Adipocyte (in vitro differentiated cells): Measurements from ENCODE around the gene SORCS2.

ENCODE experiments used
- DNase-seq: peaks from one replicate; pipeline ENCODE4 v3.0.0-alpha.2; 2015; ENCODE audit warnings: low read depth
- H3K27me3 ChIP-seq: replicated peaks from 2 replicates; pipeline ENCODE4 v1.7.0; 2013; ENCODE audit warnings: mild to moderate bottlenecking, low read length, moderate library complexity; ENCODE audit not compliant: control insufficient read depth, insufficient read depth
- H3K36me3 ChIP-seq: 2 replicates; pipeline ENCODE4 v1.7.0; 2013; ENCODE audit warnings: low read length, mild to moderate bottlenecking, moderate library complexity; ENCODE audit not compliant: control insufficient read depth, insufficient read depth, severe bottlenecking
- H3K4me1 ChIP-seq: 2 replicates; pipeline ENCODE4 v1.7.0; 2013; ENCODE audit warnings: mild to moderate bottlenecking, low read length, moderate library complexity; ENCODE audit not compliant: control insufficient read depth, insufficient read depth
- H3K4me3 ChIP-seq: 2 replicates; pipeline ENCODE4 v1.7.0; 2013; ENCODE audit warnings: mild to moderate bottlenecking, low read length, moderate library complexity
- H3K9ac ChIP-seq: 2 replicates; pipeline ENCODE4 v1.7.0; 2013; ENCODE audit warnings: mild to moderate bottlenecking, low read length, moderate library complexity
- H3K9me3 ChIP-seq: 2 replicates; pipeline ENCODE4 v1.7.0; 2013; ENCODE audit warnings: mild to moderate bottlenecking, low read length, moderate library complexity; ENCODE audit not compliant: control insufficient read depth

The SORCS2 gene

GRCh38 chr4:7686070-7686870 lies 493.9 kb downstream of the SORCS2 start:
- Histone ChIP-seq H3K9me3 (peaks cover 31% of the 10 kb centered on the region), H3K4me1 (no peaks in the 10 kb centered on the region), H3K27me3 (peaks cover 15% of the 10 kb centered on the region), H3K4me3 (no peak overlapping the region), H3K36me3 (no peaks in the 10 kb centered on the region), H3K9ac (no peak overlapping the region)
- no peak for DNase-seq

DNA sequence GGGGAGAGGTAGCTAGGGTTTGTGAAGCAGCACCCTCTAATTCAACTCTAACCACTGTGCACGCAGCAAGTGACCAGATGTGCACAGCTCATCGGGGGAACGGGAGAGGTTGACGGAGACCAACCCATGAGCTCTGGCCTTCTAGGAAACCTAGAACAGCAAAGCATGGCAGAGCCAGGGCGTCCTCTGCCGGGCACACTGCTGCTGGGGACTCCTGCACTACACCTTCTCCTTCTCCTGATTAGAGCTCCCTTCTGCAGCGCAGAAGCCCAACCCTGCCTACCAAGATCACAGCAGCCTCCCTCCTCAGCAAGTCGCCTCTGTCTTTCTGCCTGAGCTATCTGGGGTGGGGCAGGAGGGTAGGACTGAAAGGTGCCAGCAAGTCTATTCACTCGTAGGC lies 494.7 kb downstream of the SORCS2 start:
- Histone ChIP-seq H3K27me3 (peaks cover 21% of the 10 kb centered on the region), H3K36me3 (no peaks in the 10 kb centered on the region), H3K9ac (no peak overlapping the region), H3K4me1 (no peaks in the 10 kb centered on the region), H3K9me3 (peaks cover 25% of the 10 kb centered on the region), H3K4me3 (no peak overlapping the region)
- DNase-seq, result no peak

- H3K9me3 ChIP-seq, result peaks cover 17% of the 10 kb centered on the region
- H3K27me3 ChIP-seq, result peaks cover 21% of the 10 kb centered on the region
- no peaks in the 10 kb centered on the region for H3K4me1 ChIP-seq
- no peak for DNase-seq
- H3K9ac ChIP-seq, result no peak overlapping the region
- no peaks in the 10 kb centered on the region for H3K36me3 ChIP-seq
- no peak overlapping the region for H3K4me3 ChIP-seq
Observed at GRCh38 chr4:7687796-7688195, 495.5 kb downstream of the SORCS2 start.

DNA sequence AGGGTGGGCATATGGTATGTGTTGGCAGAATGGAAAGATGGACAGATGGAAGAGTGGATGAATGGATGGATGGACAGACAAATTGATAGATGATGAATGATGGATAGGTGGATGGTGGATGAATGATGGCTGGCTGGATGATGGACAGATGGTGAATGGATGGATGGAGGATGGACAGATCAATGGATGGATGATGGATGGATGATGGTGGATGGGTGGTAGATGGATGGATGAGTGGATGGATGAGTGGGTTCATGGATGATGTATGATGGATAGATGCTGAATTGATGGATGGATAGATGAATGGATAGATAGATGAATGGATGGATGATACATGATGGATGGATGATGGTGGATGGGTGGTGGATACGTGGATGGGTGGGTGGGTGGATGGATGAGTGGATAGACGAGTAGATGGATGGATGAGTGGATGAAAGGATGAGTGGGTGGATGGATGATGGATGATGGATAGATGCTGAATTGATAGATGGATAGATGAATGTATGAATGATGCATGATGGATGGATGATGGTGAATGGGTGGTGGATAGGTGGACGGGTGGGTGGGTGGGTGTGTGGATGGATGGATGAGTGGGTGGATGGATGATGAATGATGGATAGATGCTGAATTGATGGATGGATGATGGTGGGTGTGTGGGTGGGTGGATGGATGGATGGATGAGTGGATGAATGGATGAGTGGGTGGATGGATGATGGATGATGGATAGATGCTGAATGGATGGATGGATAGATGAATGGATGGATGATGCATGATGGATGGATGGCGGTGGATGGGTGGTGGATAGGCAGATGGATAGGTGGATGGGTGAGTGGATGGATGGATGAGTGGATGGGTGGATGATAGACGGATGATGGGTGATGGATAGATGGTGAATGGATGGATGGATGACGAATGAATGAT lies 497.7 kb downstream of the SORCS2 start:
- Histone ChIP-seq H3K4me3 (no peak overlapping the region), H3K27me3 (peaks cover 25% of the 10 kb centered on the region), H3K9ac (no peak overlapping the region), H3K9me3 (no peaks in the 10 kb centered on the region), H3K4me1 (no peaks in the 10 kb centered on the region), H3K36me3 (no peaks in the 10 kb centered on the region)
- DNase-seq, result no peak

- Histone ChIP-seq H3K4me3 (no peak overlapping the region), H3K9me3 (no peaks in the 10 kb centered on the region), H3K4me1 (no peaks in the 10 kb centered on the region), H3K27me3 (peaks cover 25% of the 10 kb centered on the region), H3K36me3 (no peaks in the 10 kb centered on the region), H3K9ac (no peak overlapping the region)
- DNase-seq, result no peak
Observed at GRCh38 chr4:7691061-7691460, 498.7 kb downstream of the SORCS2 start.

DNA sequence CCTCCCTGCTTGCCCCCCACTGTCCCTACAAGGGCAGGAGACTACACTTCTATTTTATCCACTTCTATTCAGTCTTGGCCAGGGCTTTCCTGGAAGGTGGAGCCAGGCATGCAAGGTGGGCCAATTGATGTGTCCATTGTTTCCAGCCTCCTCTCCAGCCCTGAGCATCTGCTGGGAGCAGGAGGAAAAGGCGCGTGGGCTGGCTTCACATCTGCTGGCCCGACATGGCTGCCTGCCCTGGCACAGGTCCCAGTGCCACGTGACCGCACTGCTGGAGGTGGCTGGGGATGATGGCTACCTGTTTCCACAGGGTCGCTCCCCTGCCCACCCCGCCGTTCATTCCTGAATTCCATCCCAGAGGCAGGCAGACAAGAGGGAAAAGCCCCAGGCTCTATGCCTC lies 499.6 kb downstream of the SORCS2 start:
- no peaks in the 10 kb centered on the region for H3K36me3 ChIP-seq
- H3K4me3 ChIP-seq, result no peak overlapping the region
- H3K9ac ChIP-seq, result no peak overlapping the region
- H3K4me1 ChIP-seq, result no peaks in the 10 kb centered on the region
- peaks cover 27% of the 10 kb centered on the region for H3K27me3 ChIP-seq
- H3K9me3 ChIP-seq, result no peaks in the 10 kb centered on the region
- no peak for DNase-seq

DNA sequence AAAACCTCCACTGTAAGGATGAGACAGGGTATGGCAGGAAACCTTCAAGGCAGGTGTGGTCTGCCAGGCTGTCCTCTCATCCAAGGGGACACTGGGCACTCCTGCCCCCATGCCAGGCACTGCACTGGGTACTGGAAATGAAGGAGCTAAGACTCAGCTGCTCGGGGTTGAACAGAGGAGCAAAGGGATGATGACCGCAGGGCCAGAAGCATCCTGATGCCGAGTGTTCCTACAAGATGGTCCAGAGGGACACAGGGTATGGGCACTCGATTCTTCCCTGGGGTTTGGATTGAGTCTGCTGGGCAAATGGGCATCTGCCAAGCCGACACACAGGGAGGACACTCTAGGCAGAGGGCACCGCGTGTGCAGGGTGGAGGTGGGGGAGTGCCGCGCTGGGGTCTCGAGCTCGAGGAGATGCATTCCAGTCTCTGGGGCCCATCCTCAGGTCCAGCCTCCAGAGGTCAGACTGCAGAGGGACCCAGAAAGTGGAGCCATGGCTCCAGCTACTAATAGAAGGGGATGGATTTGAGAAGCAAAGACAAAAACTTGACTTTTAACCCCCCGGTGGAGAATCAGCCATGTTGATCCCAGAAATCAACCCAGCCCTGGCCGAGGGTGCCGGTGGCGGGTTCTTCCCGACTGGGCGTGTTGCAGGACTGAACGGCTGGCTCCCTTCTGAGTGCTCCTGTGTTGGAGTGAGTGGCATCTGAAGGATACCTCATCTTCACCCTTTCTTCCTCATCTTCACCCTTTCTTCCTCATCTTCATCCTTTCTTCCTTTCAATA lies 500.3 kb downstream of the SORCS2 start:
- Histone ChIP-seq H3K4me1 (no peaks in the 10 kb centered on the region), H3K9ac (no peak overlapping the region), H3K4me3 (no peak overlapping the region), H3K27me3 (peaks cover 31% of the 10 kb centered on the region), H3K36me3 (no peaks in the 10 kb centered on the region), H3K9me3 (no peaks in the 10 kb centered on the region)
- DNase-seq, result no peak

GRCh38 chr4:7693237-7693608 lies 500.9 kb downstream of the SORCS2 start:
- no peaks in the 10 kb centered on the region for H3K4me1 ChIP-seq
- H3K4me3 ChIP-seq, result no peak overlapping the region
- DNase-seq, result no peak
- no peak overlapping the region for H3K9ac ChIP-seq
- H3K9me3 ChIP-seq, result no peaks in the 10 kb centered on the region
- H3K27me3 ChIP-seq, result peaks cover 28% of the 10 kb centered on the region
- H3K36me3 ChIP-seq, result no peaks in the 10 kb centered on the region

DNA sequence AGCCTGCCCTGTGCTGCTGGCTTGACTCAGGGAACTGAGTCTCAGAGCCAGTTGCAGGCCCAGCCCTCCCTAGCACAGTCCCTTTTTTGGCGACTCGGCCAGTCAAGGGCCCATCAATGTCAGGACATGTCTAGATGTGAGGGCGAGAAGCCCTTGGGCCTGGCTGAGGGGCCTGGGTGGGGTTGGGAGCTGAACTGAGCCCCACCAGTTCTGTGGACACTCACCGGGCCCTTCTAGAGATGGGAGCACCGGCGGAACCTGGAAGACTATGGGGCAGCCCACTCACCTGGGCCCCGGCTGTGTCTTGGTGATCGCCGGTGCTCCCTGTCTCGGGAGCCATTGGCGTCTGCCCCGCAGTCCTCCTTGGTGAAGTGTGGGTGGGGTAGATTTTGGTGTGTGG lies 501.4 kb downstream of the SORCS2 start:
- no peak overlapping the region for H3K4me3 ChIP-seq

DNA sequence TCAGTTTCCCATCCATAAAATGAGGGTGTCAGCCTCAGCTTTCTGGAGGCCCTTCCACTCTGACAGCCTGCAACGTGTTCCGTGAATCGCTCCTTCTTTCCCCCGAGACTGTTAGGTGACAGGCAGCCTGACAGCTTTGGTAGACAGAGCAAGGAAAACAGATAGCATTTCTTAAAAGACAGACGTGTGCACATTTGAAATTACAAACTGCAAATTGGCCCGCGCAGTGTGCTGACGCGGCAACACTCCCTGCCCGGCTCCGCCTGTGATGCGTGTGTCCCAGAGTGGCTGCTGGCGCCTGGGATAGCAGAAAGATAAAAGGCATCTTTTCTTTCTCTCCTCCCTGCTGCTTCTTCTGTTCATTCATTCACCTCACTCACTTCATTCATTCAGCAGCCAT lies 502.0 kb downstream of the SORCS2 start:
- Histone ChIP-seq H3K4me1 (peaks cover 8% of the 10 kb centered on the region), H3K9ac (no peak overlapping the region), H3K27me3 (peaks cover 28% of the 10 kb centered on the region), H3K36me3 (no peaks in the 10 kb centered on the region), H3K9me3 (no peaks in the 10 kb centered on the region), H3K4me3 (no peak overlapping the region)
- no peak for DNase-seq

More for the DNA sequence above, 501.4 kb downstream of the SORCS2 start:
- Histone ChIP-seq H3K4me1 (peaks cover 2% of the 10 kb centered on the region), H3K9ac (no peak overlapping the region), H3K27me3 (peaks cover 28% of the 10 kb centered on the region), H3K9me3 (no peaks in the 10 kb centered on the region), H3K36me3 (no peaks in the 10 kb centered on the region)
- no peak for DNase-seq

- H3K4me3 ChIP-seq, result no peak overlapping the region
- no peaks in the 10 kb centered on the region for H3K36me3 ChIP-seq
- no peak overlapping the region for H3K9ac ChIP-seq
- no peaks in the 10 kb centered on the region for H3K9me3 ChIP-seq
- peaks cover 21% of the 10 kb centered on the region for H3K27me3 ChIP-seq
- H3K4me1 ChIP-seq, result peaks cover 12% of the 10 kb centered on the region
- DNase-seq, result no peak
Observed at GRCh38 chr4:7697343-7697742, 505.0 kb downstream of the SORCS2 start.
